Fibroblast of skin of scalp (primary cell): ENCODE data around the gene SWSAP1.

Source experiments
- DNase-seq: peaks from one replicate; pipeline ENCODE4 v3.0.0-alpha.2; 2013

Gene SWSAP1

DNA sequence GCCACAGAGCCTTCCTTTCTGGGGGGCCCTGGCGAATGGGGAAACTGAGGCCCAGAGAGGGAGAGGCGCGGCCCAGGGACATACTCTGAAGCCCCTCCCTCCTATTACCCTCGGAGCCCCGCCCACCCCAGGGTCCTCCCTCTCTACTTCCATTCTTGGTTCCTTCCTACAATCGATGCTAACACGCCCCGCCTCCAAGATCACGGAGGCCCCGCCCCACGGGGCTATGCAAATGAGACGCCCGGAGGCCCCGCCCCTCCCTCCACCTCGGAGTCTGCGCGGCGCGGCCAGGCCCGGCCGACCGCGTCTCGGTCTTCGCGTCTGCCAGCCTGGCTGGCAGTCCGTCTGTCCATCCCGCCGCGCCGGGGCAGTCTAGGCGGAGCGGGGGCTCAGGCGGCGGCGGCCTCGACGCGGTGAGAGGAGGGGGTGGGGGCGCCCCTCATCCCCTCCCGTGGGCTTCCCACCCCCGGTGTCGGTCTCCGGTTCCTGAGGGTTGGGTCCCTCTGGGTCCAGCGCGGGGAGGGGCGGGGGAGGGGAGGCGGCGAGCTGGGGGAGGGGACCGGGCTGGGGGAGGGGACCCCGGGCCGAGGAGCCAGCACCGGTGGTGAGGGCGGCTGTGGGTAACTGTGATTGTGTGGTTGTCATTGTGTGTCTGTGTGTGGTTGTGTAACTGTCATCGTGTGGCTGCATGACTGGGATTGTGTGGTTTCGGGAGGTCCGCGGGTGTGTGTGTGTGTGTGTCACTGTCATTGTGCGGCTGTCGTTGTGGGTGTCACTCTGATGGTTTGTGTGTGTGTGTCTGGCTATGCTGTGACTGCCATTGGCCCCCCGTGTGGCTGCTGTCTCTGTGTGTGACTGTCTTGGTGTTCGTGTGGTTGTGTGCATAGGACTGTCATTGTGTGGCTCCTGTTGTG is 19.0 kb upstream of the SWSAP1 start, which contains the start of gene PLPPR2:
PLPPR2 (plus strand) TSS at position 273 of the 914 bp plus-strand sequence. CDS start 2,242 bp downstream, outside the sequence.
- DNase-seq, result peak; percentile 94

- no peak for DNase-seq
These were observed 18.4 kb upstream of the SWSAP1 start for GRCh38 chr19:11356074-11356397.

GRCh38 chr19:11356676-11357550 is 17.6 kb upstream of the SWSAP1 start:
- DNase-seq, result no peak

DNA sequence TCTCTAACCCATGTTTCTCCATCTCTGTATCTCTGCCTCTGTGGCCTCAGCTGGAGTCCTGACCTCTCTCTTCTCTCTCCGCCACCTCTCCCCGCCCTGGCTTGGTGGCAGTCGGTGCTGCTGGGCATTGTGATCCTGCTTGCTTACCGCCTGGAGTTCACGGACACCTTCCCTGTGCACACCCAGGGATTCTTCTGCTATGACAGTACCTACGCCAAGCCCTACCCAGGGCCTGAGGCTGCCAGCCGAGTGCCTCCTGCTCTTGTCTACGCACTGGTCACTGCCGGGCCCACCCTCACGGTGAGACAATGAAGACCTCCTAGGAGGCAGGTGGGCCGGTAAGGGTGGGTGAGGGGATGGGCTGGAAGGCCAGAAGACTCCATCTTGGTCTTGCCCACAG is 15.0 kb upstream of the SWSAP1 start:
- DNase-seq, result no peak

DNA sequence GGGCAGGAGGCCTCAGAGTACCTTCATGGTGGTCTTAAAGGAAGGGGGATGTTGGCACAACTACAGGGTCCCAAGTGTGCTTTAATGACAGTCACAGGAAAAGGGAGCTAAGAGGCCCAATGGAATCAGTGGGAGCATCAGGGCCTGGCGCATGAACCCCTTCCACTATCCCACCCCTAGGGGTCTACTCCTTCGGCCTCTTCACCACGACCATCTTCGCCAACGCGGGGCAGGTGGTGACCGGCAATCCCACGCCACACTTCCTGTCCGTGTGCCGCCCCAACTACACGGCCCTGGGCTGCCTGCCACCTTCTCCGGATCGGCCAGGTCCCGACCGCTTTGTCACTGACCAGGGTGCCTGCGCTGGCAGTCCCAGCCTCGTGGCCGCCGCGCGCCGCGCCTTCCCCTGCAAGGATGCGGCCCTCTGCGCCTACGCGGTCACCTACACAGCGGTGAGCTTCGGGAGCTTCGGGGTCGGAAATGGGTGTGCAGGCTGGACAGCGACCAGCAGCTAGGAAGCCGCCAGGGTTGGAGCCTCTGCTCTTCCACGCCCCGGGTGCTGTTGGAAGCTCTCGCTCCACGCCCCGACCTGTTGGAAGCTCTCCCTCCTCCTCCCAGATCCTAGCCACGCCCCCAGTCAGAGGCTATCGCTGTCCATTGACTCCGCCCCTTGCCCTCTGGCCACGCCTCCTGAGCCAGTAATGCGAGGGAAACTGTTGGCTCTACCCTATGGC is 13.3 kb upstream of the SWSAP1 start:
- DNase-seq, result no peak

GRCh38 chr19:11361771-11362731 is 12.4 kb upstream of the SWSAP1 start:
- DNase-seq, result no peak

DNA sequence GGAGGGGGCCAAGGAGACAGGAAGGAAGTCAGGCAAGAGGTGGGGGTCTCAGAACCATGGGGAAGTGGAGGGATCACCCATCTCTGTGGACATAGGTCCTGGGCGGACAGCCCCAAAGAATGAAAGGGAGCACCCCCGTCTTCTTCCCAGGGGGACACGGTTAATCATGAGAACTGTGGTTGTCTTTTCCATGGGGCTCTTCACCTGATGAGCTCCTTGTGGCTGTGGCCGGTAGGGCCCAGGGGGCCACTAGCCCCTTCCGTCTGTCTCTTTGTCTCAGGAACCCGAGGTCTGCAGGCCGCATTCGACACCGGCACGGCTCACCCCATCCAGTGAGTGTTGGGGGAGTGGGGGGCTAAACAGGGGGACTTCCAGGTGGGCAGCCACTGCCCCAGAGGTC is 10.6 kb upstream of the SWSAP1 start:
- DNase-seq, result no peak

DNA sequence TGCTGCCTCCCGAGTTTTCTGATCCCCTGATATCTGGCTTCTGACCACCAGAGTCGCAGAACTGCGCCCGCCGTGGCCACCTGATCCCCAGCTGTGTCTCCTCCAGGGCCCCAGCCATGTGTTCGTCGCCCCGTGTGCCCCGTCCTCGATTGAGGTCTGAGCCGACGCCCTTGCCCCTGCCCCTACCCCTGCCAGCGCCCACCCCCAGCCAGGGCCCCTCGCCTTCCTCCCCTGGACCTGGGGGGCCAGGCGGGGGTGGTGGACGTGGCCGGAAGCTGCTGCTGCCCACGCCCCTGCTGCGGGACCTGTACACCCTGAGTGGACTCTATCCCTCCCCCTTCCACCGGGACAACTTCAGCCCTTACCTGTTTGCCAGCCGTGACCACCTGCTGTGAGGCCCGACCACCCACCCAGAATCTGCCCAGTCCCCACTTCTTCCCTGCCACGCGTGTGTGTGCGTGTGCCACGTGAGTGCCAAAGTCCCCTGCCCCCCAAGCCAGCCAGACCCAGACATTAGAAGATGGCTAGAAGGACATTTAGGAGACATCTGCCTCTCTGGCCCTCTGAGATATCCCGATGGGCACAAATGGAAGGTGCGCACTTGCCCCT is 10.1 kb upstream of the SWSAP1 start:
- no peak for DNase-seq

DNA sequence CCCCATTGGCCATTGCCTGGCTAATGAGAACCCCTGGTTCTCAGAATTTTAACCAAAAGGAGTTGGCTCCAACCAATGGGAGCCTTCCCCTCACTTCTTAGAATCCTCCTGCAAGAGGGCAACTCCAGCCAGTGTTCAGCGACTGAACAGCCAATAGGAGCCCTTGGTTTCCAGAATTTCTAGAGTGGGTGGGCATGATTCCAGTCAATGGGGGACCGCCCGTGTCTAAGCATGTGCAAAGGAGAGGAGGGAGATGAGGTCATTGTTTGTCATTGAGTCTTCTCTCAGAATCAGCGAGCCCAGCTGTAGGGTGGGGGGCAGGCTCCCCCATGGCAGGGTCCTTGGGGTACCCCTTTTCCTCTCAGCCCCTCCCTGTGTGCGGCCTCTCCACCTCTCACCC is 9.5 kb upstream of the SWSAP1 start:
- DNase-seq, result no peak

- no peak for DNase-seq
These were observed 8.8 kb upstream of the SWSAP1 start for GRCh38 chr19:11365557-11366117.

DNA sequence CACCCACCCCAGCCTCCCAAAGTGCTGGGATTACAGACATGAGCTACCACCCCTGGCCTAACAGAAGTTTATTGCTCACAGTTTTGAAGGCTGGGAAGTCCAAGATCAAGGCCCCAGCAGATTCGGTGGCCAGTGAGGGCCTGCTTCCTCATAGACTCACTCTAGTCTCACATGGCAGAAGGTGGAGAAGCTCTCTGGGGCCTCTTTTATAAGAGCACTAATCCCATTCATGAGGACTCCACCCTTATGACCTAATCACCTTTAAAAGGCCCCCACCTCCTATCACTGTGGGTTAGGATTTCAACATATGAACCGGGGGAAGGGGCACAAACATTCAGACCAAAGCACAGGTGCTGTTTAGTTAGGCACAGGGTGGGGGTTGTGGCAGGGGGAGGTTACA is 6.9 kb upstream of the SWSAP1 start:
- no peak for DNase-seq

DNA sequence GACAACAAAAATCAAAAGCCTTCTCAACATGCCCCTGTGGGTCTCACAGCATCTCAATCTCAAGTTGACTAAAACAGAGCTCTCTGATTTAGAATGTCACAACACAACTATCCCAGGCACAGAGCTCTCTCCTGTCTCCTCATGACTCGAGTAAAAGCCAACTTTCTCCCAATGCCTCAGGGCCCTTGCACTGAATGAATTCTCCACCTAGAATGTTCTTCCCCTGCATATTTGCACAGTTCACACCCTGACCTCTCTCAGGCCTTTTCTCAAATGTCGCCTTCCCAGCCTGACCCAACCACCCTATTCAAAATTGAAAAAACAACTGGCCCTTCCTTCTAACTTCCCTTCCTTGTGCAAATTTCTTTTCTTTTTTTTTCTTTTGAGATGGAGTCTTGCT is 3.7 kb upstream of the SWSAP1 start:
- no peak for DNase-seq

DNA sequence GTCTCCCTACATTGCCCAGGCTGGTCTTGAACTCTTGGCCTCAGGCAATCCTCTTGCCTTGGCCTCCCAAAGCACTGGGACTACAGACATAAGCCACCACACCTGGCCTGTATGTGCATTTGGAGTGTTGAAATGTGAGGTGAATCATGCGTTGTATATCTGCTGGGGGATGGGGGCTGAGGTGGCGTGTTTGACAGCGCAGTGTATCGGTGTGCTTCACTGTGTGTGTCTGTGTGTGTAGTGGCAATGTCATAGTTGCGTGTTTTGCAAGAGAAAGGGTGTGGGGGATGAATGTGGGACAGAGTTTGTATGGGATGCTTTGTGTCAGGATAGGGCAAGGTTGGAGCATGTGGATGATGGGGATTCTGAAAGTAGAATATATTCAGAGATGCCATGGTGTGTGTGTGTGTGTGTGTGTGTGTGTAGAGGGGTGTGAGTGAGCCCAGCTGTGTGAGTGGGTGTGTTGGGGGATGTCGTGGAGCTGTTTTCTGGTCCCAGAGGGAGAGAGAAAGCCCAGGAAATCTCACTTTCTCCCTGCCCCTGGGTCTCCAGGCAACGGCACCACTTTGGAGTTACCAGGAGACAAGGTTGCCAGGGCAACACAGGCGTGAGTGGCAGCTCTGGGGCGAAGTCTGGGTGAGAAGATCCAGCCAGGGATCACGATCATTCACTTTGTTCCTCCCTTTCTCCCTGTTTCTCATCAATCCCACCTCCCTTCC is 1.1 kb upstream of the SWSAP1 start:
- peak; percentile 14 for DNase-seq

- no peak for DNase-seq
These were observed 507 bp upstream of the SWSAP1 start for GRCh38 chr19:11373885-11374432.

DNA sequence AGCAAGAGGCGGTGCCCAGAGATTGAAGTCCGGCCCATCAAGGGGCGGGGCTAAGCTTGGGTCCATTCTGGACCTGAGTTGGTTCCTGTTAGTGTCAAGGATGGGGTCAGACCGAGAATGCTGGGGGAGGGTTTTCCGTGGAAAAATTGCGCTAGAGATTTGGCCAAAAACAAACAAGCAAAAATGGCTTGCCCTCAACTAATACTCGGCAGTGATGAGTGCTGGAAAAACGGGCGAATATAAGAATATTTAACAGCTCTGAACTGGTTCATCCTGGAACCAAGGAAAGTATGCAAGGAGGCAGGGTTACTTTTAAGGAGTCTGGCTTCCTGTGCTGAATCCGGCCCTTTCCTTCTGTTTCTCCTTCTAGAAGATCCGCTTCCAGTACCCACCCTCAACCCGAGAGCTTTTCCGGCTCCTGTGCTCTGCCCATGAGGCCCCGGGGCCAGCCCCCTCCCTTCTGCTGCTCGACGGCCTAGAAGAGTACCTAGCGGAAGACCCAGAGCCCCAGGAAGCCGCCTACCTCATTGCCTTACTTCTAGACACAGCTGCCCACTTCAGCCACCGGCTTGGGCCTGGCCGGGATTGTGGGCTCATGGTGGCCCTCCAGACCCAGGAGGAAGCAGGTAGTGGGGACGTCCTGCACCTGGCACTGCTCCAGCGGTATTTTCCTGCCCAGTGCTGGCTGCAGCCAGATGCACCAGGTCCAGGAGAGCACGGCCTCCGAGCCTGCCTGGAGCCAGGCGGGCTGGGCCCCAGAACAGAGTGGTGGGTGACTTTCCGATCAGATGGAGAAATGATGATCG is 880 bp downstream of the SWSAP1 start:
- no peak for DNase-seq

DNA sequence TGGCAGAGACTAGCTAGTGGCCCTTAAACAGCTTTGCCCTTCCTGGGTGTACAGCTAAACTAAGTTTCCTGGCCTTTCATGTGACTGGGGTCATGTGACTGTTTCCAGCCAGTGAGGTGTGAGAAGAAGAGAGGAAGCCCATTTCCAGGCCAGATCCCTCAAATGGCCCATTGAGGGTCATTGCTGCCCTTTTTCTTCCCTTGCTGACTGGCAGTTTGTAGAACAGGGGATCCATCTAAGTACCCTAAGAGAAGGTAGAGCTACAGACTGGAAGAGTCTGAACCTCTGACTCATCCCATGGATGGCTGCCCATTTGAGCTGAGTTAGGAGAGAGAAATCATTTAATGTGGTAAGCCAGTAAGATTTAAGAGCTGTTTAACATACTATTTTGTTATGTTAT is 2.8 kb downstream of the SWSAP1 start:
- peak; percentile 91 for DNase-seq

- no peak for DNase-seq
These were observed 3.3 kb downstream of the SWSAP1 start for GRCh38 chr19:11377756-11378155.

GRCh38 chr19:11378319-11379189 is 4.1 kb downstream of the SWSAP1 start:
- DNase-seq, result peak; percentile 82
